Medulla oblongata (tissue), 1 donor: ENCODE data around the gene TRAP1.
"Not testable (repeated sequence)": the region's sequence is repeated elsewhere in the genome, so short reads cannot be mapped to it uniquely, and the experiment has no call there.

ENCODE experiments used
- DNase-seq: peaks from one replicate; pipeline ENCODE4 v3.0.0-alpha.2; 2015; ENCODE audit errors: extremely low spot score

TRAP1 gene

GRCh38 chr16:3611146-3611975 is 106.0 kb downstream of the TRAP1 start, which contains the start of gene SLX4:
SLX4 (minus strand) TSS chr16:3611606; CDS start chr16:3608964, 2,642 bp downstream.
- peak; percentile 92 for DNase-seq

DNA sequence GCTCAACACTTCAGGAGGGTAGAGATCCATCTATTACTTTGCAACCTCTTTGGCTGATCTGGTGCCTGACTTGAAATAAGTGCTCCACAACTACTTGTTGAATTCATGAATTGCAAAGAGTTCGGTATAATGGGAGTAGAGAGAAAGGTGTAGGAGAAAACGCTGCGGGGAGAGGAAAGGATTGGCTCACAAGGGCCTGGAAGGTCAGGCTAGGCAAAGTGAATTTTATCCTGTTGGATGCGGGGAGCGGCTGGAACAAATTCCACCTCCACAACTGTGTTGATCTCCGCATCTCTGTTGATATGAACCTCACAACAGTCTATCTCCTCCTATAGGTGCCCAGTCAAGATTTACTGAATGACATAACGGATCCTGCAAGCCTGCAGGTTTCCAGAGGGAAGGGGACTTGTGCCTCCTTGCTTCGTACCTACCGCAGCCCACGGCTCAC is 106.6 kb downstream of the TRAP1 start:
- peak; percentile 3 for DNase-seq

- DNase-seq = peak; percentile 17
These were observed 107.2 kb downstream of the TRAP1 start for GRCh38 chr16:3609895-3610697.

DNA sequence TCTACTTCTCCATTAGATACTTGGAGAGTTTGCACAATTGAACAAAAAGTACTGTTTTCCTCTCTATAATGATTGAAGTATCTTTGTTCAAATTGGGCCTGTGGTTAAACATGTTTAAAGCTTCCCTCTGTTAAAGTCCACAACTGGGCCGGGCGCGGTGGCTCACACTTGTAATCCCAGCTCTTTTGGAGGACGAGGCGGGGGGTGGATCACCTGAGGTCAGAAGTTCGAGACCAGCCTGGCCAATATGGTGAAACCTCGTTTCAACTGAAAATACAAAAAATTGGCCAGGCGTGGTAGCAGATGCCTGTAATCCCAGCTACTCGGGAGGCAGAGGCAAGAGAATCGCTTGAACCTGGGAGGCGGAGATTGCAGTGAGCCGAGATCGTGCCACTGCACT is 108.3 kb downstream of the TRAP1 start:
- DNase-seq = not testable (repeated sequence)

- no peak for DNase-seq
These were observed 109.3 kb downstream of the TRAP1 start for GRCh38 chr16:3608069-3608468.
